SH-SY5Y (cell line): ENCODE data around the gene TMED10.

Experiments used
- GATA2 ChIP-seq: IDR thresholded peaks from 2 replicates; pipeline ENCODE4 v1.6.1; 2011; ENCODE audit warnings: mild to moderate bottlenecking, low read depth, low read length
- GATA3 ChIP-seq: IDR thresholded peaks from 2 replicates; pipeline ENCODE4 v1.6.1; 2011; ENCODE audit warnings: low read depth, mild to moderate bottlenecking, low read length, moderate library complexity

DNA sequence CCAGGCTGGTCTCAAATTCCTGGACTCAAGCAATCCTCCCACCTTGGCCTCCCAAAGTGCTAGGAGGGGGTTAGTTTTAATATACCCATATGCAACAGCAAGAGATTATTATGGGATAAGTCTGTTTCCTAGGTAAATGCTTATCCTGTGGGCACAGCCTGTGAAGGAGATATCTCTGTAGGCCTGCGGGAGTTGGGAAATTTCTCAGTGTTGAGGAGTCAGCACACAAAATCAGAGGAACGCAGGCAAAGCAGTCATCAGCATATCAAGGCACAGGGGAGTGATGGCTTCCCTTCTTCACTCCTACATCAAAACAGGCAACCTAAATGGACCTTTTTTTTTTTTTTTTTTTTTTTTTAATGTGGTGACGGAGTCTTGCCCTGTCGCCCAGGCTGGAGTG lies 20.9 kb upstream of the TMED10 start:
- TF ChIP-seq GATA3 (no peak), GATA2 (no peak)
